Tibial nerve (tissue), 4 donors: ENCODE data around the gene OR7D2. TPM values are rescaled to one million over a fixed set of nuclear protein-coding genes. Genes with fewer than 3 reads are reported as not detected.

ENCODE experiments used
- DNase-seq, 2 donors: peaks; one replicate each; pipeline ENCODE4 v3.0.0-alpha.2; 2019; ENCODE audit warnings: low spot score in 2 of 2
- H3K27ac ChIP-seq, 4 donors: fragments of 200-600 bp; sonication (generic) in 3 of 4; one replicate each; pipeline ENCODE4 v1.5.1; 2017 to 2019; ENCODE audit warnings: mild to moderate bottlenecking in 1 of 4
- H3K27me3 ChIP-seq, 2 donors: fragments of 200-600 bp; sonication (generic) in 1 of 2; one replicate each; pipeline versions ENCODE4 v1.5.1 to v1.6.0; 2017 to 2019
- H3K36me3 ChIP-seq, 3 donors: fragments of 200-600 bp; sonication (generic); one replicate each; pipeline ENCODE4 v1.5.1; 2018 to 2019
- H3K4me1 ChIP-seq, 4 donors: fragments of 200-600 bp; sonication (generic) in 3 of 4; one replicate each; pipeline ENCODE4 v1.5.1; 2017 to 2019
- H3K4me3 ChIP-seq, 4 donors: fragments of 200-600 bp; sonication (generic) in 3 of 4; one replicate each; pipeline ENCODE4 v1.5.1; 2017 to 2019; ENCODE audit warnings: mild to moderate bottlenecking in 1 of 4, moderate library complexity in 1 of 4
- H3K9me3 ChIP-seq, 4 donors: fragments of 200-600 bp; sonication (generic) in 3 of 4; one replicate each; pipeline ENCODE4 v1.5.1; 2017 to 2019
- CTCF ChIP-seq, 5 experiments: fragments of 200-600 bp in 3 of 5; fragments of 450-650 bp in 2 of 5; sonication (generic) in 3 of 5; IDR thresholded peaks; one replicate each; pipeline ENCODE4 v1.5.1; 2016 to 2019; ENCODE audit warnings: antibody characterized with exemption in 5 of 5, mild to moderate bottlenecking in 3 of 5, moderate library complexity in 2 of 5
- EP300 ChIP-seq, 2 donors: sonication (generic); formaldehyde crosslinking; IDR thresholded peaks; one replicate each; pipeline ENCODE4 v1.6.1; 2017; ENCODE audit warnings: antibody characterized with exemption in 2 of 2, mild to moderate bottlenecking in 1 of 2
- POLR2A ChIP-seq, 2 donors: fragments of 450-650 bp; IDR thresholded peaks; one replicate each; pipeline ENCODE4 v1.6.1; 2017; ENCODE audit warnings: antibody characterized with exemption in 2 of 2, mild to moderate bottlenecking in 2 of 2, moderate library complexity in 2 of 2
- WGBS, 2 donors: methylation state at CpG; one replicate each; pipeline ENCODE4 v1.1.5; 2018; 5-methylcytosine and 5-hydroxymethylcytosine counted together
- total RNA-seq, 4 donors: library from RNA; depleted of rRNA; stranded (reverse); fragments of >200 nt; gene quantifications; one replicate each; pipeline ENCODE4 v1.1.0, GENCODE V29; 2016

OR7D2 gene
- total RNA-seq = under 1 TPM in 1 of 4 donors, not detected in 3; 0.44 TPM

- no peak for DNase-seq
- H3K36me3 ChIP-seq = no peaks in the 10 kb centered on the region
- H3K4me3 ChIP-seq = no peak within 1 kb of the TSS
- no peak for TF ChIP-seq POLR2A (IDR thresholded peaks at IDR 0.05)
- no peaks in the 10 kb centered on the region for H3K4me1 ChIP-seq
- H3K27ac ChIP-seq = no peak within 1 kb of the TSS
- 67 to 68% methylated on average over 4 of the region's 4 CpGs for WGBS, 2 donors
- no peaks in the 10 kb centered on the region for H3K9me3 ChIP-seq
- H3K27me3 ChIP-seq = no peaks in the 10 kb centered on the region
Measured at GRCh38 chr19:9178901-9179300, at the start of gene OR7D2. OR7D2 (plus strand) TSS chr19:9178979; CDS start chr19:9185782, 6,803 bp downstream.

GRCh38 chr19:9130965-9131364 lies 47.8 kb upstream of the OR7D2 start:
- Histone ChIP-seq H3K4me1 (no peaks in the 10 kb centered on the region), H3K4me3 (no peak overlapping the region), H3K27ac (no peak overlapping the region), H3K27me3 (no peaks in the 10 kb centered on the region), H3K9me3 (no peaks in the 10 kb centered on the region), H3K36me3 (no peaks in the 10 kb centered on the region)
- DNase-seq = no peak
- 70 to 71% methylated on average over 1 of the region's 1 CpG for WGBS, 2 donors
- TF ChIP-seq POLR2A (IDR thresholded peaks at IDR 0.05) = no peak
- no peak for TF ChIP-seq EP300 (IDR thresholded peaks at IDR 0.05)
- no peak for TF ChIP-seq CTCF (IDR thresholded peaks at IDR 0.05)

- WGBS, 2 donors = 60 to 61% methylated on average over 5 of the region's 5 CpGs
- no peak for TF ChIP-seq CTCF (IDR thresholded peaks at IDR 0.05)
- no peak for TF ChIP-seq EP300 (IDR thresholded peaks at IDR 0.05)
- TF ChIP-seq POLR2A (IDR thresholded peaks at IDR 0.05) = no peak
Measured at GRCh38 chr19:9132422-9132821, 46.4 kb upstream of the OR7D2 start.

GRCh38 chr19:9139609-9140158 lies 39.1 kb upstream of the OR7D2 start:
- Histone ChIP-seq H3K27ac (peak overlapping the region; percentile 81 to 92 (median 90)), H3K4me3 (peak overlapping the region; percentile 60 to 91 (median 73)), H3K9me3 (peaks cover 0 to 14% (median 2%) of the 10 kb centered on the region in 4 donors), H3K4me1 (peaks cover 0 to 23% (median 10%) of the 10 kb centered on the region in 4 donors), H3K36me3 (peaks cover 0 to 13% (median 0%) of the 10 kb centered on the region in 3 donors), H3K27me3 (no peaks in the 10 kb centered on the region)
- 31 to 33% methylated on average over 8 of the region's 8 CpGs for WGBS, 2 donors
- no peak for TF ChIP-seq EP300 (IDR thresholded peaks at IDR 0.05)
- TF ChIP-seq CTCF (IDR thresholded peaks at IDR 0.05) = no peak
- no peak for DNase-seq

More at GRCh38 chr19:9132422-9132821, 46.4 kb upstream of the OR7D2 start:
- no peaks in the 10 kb centered on the region for H3K36me3 ChIP-seq
- no peak overlapping the region for H3K4me3 ChIP-seq
- H3K27me3 ChIP-seq = no peaks in the 10 kb centered on the region
- H3K27ac ChIP-seq = no peak overlapping the region
- DNase-seq = no peak
- no peaks in the 10 kb centered on the region for H3K9me3 ChIP-seq
- H3K4me1 ChIP-seq = no peaks in the 10 kb centered on the region

GRCh38 chr19:9140159-9140874 lies 38.5 kb upstream of the OR7D2 start, which contains the start of gene ZNF317:
ZNF317 (plus strand) TSS chr19:9140397; CDS start chr19:9156017, 15,620 bp downstream.
- Histone ChIP-seq H3K4me3 (peak within 1 kb of the TSS; percentile 60 to 91 (median 73)), H3K27me3 (no peaks in the 10 kb centered on the region), H3K27ac (peak within 1 kb of the TSS; percentile 81 to 92 (median 90)), H3K9me3 (peaks cover 0 to 21% (median 5%) of the 10 kb centered on the region in 4 donors), H3K4me1 (peaks cover 0 to 23% (median 10%) of the 10 kb centered on the region in 4 donors), H3K36me3 (peaks cover 0 to 19% (median 0%) of the 10 kb centered on the region in 3 donors)
- 0% methylated on average over 43 of the region's 43 CpGs for WGBS, 2 donors
- TF ChIP-seq POLR2A (IDR thresholded peaks at IDR 0.05) (peak; percentile 15 to 67), EP300 (IDR thresholded peaks at IDR 0.05) (peak; percentile 71 to 93), CTCF (IDR thresholded peaks at IDR 0.05) (peak in 1 of 5 experiments; percentile 12)
- peak; percentile 89 to 98 for DNase-seq
